ENCODE data around the gene STRAP. TPM values are rescaled to one million over a fixed set of nuclear protein-coding genes. Genes with fewer than 3 reads are reported as not detected.
"Not testable (repeated sequence)": the region's sequence is repeated elsewhere in the genome, so short reads cannot be mapped to it uniquely, and the experiment has no call there.

The STRAP gene
- total RNA-seq, 1 donor from 2014 or later, result 60.3 TPM

GRCh38 chr12:15874556-15875145 lies 7.5 kb upstream of the STRAP start:
- DNase-seq, result not testable (repeated sequence)

- DNase-seq, result no peak
Observed at GRCh38 chr12:15875863-15876262, 6.3 kb upstream of the STRAP start.

- no peak for DNase-seq
Observed at GRCh38 chr12:15879413-15879812, 2.8 kb upstream of the STRAP start.

- DNase-seq, result no peak
Observed at GRCh38 chr12:15880721-15881120, 1.5 kb upstream of the STRAP start.

- peak; percentile 10 for DNase-seq
Observed at GRCh38 chr12:15883536-15883935, 1.3 kb downstream of the STRAP start.

- no peak for DNase-seq
Observed at GRCh38 chr12:15886372-15887042, 4.3 kb downstream of the STRAP start.

- no peak for DNase-seq
Observed at GRCh38 chr12:15887043-15887817, 5.0 kb downstream of the STRAP start.

GRCh38 chr12:15892645-15893259 lies 10.6 kb downstream of the STRAP start:
- no peak for DNase-seq

- no peak for DNase-seq
Observed at GRCh38 chr12:15893260-15893659, 11.1 kb downstream of the STRAP start.

- DNase-seq, result no peak
Observed at GRCh38 chr12:15896867-15897266, 14.7 kb downstream of the STRAP start.

- DNase-seq, result no peak
Observed at GRCh38 chr12:15897433-15897832, 15.2 kb downstream of the STRAP start.

GRCh38 chr12:15899282-15899870 lies 17.2 kb downstream of the STRAP start:
- peak; percentile 43 for DNase-seq

GRCh38 chr12:15904378-15904920 lies 22.3 kb downstream of the STRAP start:
- DNase-seq, result no peak

- DNase-seq, result no peak
Observed at GRCh38 chr12:15910468-15910863, 28.3 kb downstream of the STRAP start.

GRCh38 chr12:15910864-15911721 lies 28.9 kb downstream of the STRAP start, which contains the start of gene DERA:
DERA (plus strand) TSS chr12:15911332; CDS start chr12:15911384, 52 bp downstream.
- DNase-seq, result peak; percentile 89

GRCh38 chr12:15911931-15912330 lies 29.7 kb downstream of the STRAP start:
- DNase-seq, result not testable (repeated sequence)

GRCh38 chr12:15914131-15914530 lies 31.9 kb downstream of the STRAP start:
- not testable (repeated sequence) for DNase-seq

GRCh38 chr12:15918066-15918465 lies 35.9 kb downstream of the STRAP start:
- no peak for DNase-seq

GRCh38 chr12:15919418-15919817 lies 37.2 kb downstream of the STRAP start:
- peak; percentile 26 for DNase-seq

GRCh38 chr12:15924956-15925355 lies 42.8 kb downstream of the STRAP start:
- DNase-seq, result no peak

GRCh38 chr12:15928346-15928745 lies 46.2 kb downstream of the STRAP start:
- DNase-seq, result no peak
